ENCODE measurements around the gene RAB6B.
A peak's percentile ranks its signal among the peaks of the same experiment; 100 is the strongest.

RAB6B gene

GRCh38 chr3:133894353-133895207, 1.1 kb downstream of the RAB6B start:
- DNase-seq: no peak

DNA sequence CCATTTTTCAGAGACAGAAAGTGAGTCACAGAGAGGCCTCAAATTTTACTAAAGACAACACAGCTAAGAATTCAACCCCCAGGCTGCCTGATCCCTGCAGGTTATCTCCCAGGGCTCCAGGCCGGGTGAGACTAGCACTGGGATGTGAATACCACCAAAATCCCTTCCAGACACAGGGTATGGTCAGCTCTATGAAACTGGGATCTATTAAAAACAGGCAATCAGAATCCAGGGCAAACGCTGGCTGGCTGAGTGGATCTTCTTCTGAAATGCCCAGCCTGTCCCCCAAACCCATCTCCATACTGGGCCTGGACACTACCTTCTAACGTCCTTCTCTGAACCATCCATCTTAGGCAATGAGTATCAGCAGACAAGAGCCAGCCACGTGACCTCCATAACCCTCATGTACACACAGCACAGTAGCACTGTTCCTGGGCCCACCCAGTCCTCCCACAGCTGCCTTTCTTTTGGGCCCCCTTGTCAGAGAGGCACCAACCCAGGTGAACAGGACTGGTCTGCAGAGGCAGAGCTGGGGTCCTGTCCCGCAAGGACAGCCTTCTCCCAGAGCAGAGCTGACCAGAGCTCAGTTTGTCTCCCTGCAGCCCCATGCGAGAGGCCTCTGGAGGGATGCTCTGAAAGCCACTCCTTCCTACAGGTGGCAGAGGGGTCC, 1.9 kb downstream of the RAB6B start:
- no peak for DNase-seq

DNA sequence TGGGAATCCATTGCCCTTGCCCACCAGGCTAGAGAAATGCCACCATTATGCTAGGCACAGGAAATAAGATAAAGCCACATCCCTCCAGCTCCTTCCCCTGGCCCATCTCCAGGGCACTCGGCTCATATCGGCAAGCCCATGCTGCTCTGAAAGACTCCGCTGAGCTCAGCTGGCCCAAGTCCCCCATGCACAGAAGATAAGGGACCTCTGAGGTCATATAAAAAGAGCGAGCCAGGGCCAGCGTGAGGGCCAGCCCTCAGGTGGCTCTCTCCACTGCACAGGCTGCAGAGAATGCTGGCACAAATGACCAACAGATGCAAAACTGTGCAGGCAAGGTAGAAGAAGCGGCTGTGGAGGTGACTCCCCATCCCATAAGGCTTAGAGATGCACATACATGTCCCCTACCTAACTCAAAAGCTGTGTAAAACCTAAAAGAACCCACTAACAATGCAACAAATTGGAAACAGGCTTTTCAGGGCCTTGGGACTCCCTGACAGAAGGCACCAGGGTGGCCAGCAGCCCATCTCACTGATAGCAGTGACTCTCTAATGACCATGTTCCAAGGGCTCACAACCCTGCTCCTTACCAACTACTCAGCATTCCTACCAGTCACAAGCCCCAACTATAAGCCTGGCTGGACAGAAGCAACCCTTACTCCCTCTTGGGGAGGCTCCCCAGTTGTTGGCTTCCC, 3.0 kb downstream of the RAB6B start:
- DNase-seq: no peak

- DNase-seq: no peak
Observed at GRCh38 chr3:133891662-133892378, 3.9 kb downstream of the RAB6B start.

DNA sequence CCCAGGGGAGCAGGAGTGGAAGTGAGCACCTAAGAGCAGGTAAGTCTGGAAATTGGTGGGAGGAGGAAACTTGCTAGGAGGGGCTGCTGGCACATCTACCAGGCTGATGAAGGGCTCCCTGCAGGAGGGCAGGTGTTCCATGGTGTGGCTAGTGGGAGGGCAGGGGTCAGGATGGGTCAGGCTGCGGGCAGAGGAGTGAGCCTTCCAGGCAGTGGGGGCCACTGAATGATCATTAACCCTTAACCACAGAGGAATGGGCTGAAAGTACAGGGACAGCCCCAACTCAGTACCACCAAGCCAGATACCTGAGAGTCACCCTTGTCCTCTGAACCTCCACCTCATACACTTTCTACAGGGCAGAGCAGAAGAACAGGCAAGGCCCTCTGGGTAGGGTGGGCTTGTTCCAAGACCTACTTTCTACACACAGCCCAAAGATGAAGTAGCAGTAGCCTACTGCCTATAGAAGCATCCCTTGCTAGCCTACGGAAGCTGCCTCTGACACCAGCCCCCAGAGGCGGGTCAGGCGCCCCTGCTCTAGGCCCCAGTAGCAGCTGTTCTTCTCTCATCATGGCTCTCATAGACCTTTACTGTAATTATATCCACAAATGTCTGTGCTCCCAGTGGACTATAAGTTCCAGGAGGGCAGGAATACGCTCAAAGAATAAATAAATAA, 4.6 kb downstream of the RAB6B start:
- no peak for DNase-seq

DNA sequence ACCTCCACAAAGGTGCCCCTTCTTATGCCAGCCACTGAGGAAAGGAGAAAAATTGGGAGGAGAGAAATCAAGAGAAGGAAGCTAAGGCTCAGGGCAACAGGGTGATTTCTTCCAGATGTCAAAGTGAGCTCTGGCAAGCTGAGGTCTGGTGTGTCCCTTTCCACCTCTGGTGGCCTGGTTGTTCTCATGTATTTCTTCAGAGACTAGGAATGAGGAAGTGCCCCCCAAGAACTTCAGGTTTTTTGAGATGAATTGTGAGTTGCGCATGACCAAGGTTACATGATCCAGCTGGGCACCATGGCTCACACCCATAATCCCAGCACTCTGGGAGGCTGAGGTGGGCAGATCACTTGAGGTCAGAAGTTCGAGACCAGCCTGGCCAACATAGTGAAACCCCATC, 5.6 kb downstream of the RAB6B start:
- DNase-seq: no peak

DNA sequence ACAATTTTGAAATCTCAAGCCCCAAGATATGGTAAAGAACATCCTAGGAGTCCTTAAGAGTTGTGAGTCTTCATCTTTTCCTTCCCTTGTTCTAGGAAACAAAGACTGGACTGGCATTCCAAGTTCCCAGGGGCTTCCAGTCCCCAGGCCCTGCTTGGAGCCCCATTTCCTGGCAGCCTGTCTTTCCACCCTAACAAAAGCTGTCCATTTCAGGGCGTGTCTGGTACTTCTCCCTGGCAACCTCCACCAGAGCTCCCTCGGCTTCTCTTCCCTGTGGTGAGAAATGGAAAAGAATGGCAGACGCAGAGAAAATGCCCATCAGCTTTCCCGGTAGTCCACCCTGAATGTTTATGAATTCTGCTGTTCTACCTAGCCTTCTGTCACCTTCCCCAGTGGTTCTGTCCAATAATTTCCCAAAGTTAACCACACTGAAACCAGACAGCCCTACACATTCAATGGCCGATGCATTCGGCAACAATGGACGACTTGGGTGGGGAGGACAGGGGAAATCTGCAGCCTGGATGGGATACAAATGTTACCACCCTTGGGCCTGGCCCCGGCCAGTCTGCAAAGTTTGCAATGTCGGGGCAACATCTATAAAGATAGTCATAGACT, 6.8 kb downstream of the RAB6B start:
- no peak for DNase-seq

DNA sequence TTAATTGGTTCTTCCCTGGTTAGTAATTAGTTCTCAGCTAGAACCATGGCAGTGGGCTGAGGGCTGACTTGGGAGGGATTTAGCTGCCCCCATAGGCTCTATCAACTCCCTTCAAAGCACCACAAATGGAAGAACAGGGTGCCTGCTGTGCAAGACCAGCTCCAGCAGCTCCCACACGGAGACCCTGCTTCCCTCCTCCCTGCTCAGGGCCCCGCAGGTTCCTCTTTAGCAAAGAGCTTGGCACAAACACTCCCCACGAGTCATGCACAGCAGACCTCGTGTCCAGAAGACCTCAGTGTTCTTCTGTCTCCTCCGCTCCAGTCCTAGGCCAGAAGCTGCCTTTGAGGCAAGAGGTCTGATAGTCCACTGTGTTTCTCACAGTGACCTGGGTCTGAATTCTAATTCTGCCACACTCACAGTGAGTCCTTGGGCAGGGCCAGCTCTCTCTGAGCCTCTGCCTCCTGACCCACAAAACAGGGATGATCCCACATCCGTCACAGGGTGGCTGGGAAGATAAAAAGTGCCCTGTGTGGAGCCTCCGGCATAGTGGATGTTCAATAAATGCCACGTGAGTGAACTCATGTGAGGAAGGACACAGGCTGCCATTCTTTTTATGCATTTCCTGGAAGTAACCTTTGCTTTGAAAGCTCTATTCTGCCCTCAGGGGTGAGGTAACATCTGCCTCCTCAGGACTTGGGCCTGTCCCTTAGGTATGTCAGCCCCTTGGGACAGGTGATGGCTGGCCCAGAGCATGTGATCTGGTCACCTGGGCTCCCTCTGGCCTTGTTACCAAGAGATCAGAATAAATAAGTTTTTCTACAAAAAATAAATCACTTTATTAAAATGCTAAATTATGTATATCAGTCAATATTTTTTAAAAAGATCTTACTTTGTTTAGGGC, 7.6 kb downstream of the RAB6B start:
- DNase-seq: no peak

- no peak for DNase-seq
Observed at GRCh38 chr3:133887074-133887802, 8.4 kb downstream of the RAB6B start.

GRCh38 chr3:133886031-133886722, 9.5 kb downstream of the RAB6B start:
- DNase-seq: no peak

GRCh38 chr3:133884887-133885711, 10.6 kb downstream of the RAB6B start:
- DNase-seq: no peak

- DNase-seq: no peak
Observed at GRCh38 chr3:133884054-133884886, 11.4 kb downstream of the RAB6B start.

DNA sequence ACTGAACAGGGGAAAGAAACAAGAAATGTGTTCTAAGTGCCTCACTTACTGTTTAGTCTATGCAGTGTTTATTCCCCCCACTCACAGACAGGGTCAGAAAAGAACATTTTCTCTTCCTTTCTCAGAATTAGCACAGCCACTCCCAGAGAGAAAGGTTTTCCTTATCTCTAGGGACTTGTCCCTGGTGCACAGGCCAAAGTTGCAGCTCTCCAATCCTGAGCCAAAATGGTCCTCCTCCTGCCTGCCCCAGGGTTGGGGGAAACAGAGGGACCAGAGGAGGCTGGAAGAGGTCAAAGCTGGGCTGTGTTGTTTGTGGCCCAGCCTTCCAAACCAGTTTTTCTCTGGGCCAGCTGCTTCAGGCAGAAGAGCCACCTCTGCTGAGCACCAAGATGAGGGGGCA, 12.0 kb downstream of the RAB6B start:
- no peak for DNase-seq

DNA sequence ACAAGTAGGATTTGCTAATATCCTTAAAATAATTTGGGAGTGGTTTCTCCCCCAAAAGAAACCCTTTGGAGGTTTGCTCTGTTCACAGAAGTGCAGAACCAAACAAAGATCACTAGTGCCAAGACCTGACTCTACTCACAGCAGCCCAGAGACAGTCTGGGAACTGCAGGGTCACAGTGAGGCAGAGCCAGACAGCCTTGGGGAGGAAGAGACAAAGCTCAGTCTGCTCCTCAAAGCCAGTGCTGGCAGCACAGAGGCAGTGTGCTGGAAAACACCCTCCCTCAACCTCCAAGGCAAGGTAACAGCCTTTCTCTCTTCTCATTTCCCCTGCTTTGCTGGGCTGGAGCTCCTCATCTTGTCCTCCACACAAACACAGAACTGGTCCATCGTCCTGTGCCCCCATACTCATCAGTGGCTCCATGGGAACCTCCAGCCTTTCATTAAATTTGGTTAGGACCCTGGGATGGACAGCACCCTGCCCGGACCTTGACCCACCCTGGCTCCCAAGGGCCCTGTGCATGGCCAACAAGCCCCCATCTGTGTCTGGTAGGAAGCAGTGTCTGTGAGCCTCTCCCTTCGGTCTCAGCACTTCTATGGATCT, 12.6 kb downstream of the RAB6B start:
- peak in 1 of 2 experiments; percentile 11 for DNase-seq

- DNase-seq: peak in 1 of 2 experiments; percentile 17
Observed at GRCh38 chr3:133881939-133882825, 13.5 kb downstream of the RAB6B start.

DNA sequence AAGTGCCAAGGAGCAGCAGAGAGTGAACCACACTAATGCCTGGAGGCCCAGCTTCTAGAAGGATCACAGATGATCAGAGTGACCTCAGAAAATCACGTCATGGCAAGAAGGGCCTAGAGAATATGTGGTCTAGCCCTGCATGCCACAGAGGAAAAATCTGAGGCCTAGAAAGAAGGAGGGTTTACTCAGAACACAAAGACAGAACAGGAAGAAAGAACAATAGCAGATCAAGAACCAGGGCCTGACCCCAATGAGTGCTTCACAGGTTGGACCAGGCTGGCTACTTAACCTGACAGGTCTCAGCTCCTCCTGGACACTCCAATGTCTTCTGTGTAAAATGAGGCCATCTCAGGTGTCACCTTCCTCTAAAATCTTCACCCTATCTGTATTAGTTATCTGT, 14.2 kb downstream of the RAB6B start:
- peak in 1 of 2 experiments; percentile 7 for DNase-seq

Data from activated T-cell treated with anti-CD3 and anti-CD28 coated beads, Interleukin-2, amount 50 U/mL, for 48 hours (primary cell).